ENCODE results near the gene DAPL1. TPM values are rescaled to one million over a fixed set of nuclear protein-coding genes. Genes with fewer than 3 reads are reported as not detected.

The DAPL1 gene
- total RNA-seq, 4 donors from 2014 or later, result 2.6 TPM; not detected in 3

DNA sequence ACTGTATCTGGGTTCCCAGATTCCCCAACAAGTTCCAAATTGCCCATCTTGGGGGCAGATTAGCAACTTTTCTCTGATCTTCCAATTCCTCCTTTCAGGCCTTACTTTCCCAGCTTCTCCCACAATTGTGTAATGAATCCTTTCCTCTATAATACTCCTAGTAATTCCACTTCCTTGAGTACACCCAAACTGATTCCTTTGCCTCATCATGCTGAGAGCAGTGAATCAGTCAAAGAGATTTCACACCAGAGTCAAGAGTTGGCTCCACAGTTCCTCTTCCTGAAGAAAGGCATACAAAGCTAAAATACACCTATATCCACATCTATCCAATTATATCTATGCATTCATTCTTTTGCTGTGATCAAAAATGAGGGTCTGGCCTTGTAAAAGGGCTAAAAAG, 28.6 kb upstream of the DAPL1 start:
- no peaks in the 10 kb centered on the region for H3K4me1 ChIP-seq
- H3K4me3 ChIP-seq, result no peak overlapping the region
- no peaks in the 10 kb centered on the region for H3K9me3 ChIP-seq
- no peak for DNase-seq (ENCODE audit: low spot score in 2 of 2)
- H3K27me3 ChIP-seq, result no peaks in the 10 kb centered on the region
- TF ChIP-seq POLR2A (IDR thresholded peaks at IDR 0.05), result no peak
- TF ChIP-seq, protein P1, sequence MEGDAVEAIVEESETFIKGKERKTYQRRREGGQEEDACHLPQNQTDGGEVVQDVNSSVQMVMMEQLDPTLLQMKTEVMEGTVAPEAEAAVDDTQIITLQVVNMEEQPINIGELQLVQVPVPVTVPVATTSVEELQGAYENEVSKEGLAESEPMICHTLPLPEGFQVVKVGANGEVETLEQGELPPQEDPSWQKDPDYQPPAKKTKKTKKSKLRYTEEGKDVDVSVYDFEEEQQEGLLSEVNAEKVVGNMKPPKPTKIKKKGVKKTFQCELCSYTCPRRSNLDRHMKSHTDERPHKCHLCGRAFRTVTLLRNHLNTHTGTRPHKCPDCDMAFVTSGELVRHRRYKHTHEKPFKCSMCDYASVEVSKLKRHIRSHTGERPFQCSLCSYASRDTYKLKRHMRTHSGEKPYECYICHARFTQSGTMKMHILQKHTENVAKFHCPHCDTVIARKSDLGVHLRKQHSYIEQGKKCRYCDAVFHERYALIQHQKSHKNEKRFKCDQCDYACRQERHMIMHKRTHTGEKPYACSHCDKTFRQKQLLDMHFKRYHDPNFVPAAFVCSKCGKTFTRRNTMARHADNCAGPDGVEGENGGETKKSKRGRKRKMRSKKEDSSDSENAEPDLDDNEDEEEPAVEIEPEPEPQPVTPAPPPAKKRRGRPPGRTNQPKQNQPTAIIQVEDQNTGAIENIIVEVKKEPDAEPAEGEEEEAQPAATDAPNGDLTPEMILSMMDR (IDR thresholded peaks at IDR 0.05), result no peak
- TF ChIP-seq EP300 (IDR thresholded peaks at IDR 0.05), result no peak
- H3K27ac ChIP-seq, result no peak overlapping the region
- H3K36me3 ChIP-seq, result no peaks in the 10 kb centered on the region

DNA sequence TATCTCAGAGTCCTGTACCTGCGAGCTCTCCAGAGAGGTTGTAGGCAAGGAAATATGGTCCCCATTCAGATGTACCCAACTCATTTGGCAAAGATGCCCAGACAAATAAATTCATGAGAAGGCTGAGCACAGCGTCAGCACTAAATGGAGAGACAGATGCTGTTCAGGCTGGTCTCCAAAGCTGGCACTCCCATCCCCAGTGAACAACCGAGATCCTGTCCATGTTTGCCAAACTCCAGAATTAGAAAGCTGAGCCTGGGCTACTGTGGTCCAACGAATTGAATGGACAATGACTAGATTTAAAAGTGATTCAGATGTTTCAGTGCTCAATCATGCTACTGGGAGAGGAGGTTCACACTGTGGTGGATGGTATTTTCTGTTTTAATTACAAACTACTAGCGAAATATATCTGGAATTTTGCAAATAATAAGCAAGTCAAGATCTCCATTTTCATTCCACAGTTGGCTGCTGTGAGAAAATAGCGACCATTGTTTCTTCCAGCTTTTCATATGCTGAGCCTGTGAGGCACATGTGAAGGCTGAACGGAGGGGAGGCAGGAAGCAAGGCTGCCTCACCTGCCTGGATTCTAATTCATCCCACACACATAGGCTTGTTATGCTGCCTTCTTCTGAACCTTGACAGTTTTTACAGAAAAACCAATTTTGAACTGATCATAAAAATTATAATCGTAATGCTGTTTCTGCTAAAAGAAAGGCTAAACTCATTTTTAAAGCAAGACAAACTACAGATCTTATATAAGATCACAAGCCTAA, 22.6 kb upstream of the DAPL1 start:
- TF ChIP-seq EP300 (IDR thresholded peaks at IDR 0.05), result no peak
- TF ChIP-seq POLR2A (IDR thresholded peaks at IDR 0.05), result no peak
- TF ChIP-seq, protein P1 (IDR thresholded peaks at IDR 0.05), result no peak
- no peaks in the 10 kb centered on the region for H3K27me3 ChIP-seq
- H3K36me3 ChIP-seq, result no peaks in the 10 kb centered on the region
- no peak overlapping the region for H3K4me3 ChIP-seq
- peak overlapping the region in 1 of 4 donors; percentile 21 for H3K27ac ChIP-seq
- 70 to 71% methylated on average over 8 of the region's 8 CpGs for WGBS, 2 donors
- no peak for DNase-seq (ENCODE audit: low spot score in 2 of 2)
- no peaks in the 10 kb centered on the region for H3K9me3 ChIP-seq
- peaks cover 0 to 10% (median 4%) of the 10 kb centered on the region in 4 donors for H3K4me1 ChIP-seq

DNA sequence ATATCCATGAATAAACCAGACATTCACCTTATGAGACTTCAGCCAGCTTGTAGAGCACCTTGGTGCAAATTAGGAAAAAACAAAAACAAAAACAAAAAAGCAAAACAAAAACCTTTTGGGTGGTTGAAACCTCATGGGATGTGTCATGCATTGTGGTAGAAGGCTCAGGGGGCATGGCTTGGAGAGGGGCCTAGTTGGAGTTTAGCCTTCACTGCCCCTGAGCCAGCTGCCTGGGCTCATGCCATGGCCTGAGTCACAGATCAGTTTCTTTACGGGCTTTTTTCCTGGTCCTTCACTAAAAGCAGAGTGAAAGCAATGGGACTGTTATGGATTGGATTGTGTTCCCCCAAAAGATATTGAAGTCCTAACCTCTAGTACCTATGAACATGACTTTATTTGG, 22.0 kb upstream of the DAPL1 start:
- H3K27me3 ChIP-seq, result no peaks in the 10 kb centered on the region
- H3K9me3 ChIP-seq, result no peaks in the 10 kb centered on the region
- H3K4me3 ChIP-seq, result no peak overlapping the region
- H3K36me3 ChIP-seq, result no peaks in the 10 kb centered on the region
- peaks cover 0 to 16% (median 4%) of the 10 kb centered on the region in 4 donors for H3K4me1 ChIP-seq
- no peak for DNase-seq (ENCODE audit: low spot score in 2 of 2)
- H3K27ac ChIP-seq, result peak overlapping the region in 1 of 4 donors; percentile 21
- WGBS, 2 donors, result 28 to 31% methylated on average over 1 of the region's 1 CpG
- TF ChIP-seq POLR2A (IDR thresholded peaks at IDR 0.05), result no peak
- TF ChIP-seq, protein P1 (IDR thresholded peaks at IDR 0.05), result no peak
- TF ChIP-seq EP300 (IDR thresholded peaks at IDR 0.05), result no peak

DNA sequence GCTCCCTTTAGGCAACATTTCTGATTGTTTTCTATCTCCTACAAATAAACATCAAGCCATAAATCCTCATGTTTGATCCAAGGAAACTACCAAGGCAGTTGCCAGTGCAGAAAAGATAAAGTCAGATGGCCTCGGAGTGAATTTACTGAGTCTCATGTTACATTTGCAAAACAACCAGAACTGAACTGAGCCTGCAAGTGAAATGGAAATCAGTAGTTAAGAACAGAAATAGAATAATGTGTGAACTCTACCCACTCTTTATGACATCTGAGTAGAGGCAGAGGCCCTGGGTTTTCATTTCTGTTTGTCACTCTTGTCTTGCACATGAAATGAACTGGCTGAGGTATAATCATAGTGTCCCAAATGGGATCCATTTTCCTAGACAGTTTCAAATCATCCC, 20.4 kb upstream of the DAPL1 start:
- TF ChIP-seq EP300 (IDR thresholded peaks at IDR 0.05) (no peak), POLR2A (IDR thresholded peaks at IDR 0.05) (no peak)
- TF ChIP-seq, protein P1 (IDR thresholded peaks at IDR 0.05), result no peak
- no peaks in the 10 kb centered on the region for H3K36me3 ChIP-seq
- H3K4me1 ChIP-seq, result peaks cover 0 to 24% (median 8%) of the 10 kb centered on the region in 4 donors
- WGBS, 2 donors, result 36 to 50% methylated on average over 1 of the region's 1 CpG
- H3K4me3 ChIP-seq, result no peak overlapping the region
- no peak for DNase-seq (ENCODE audit: low spot score in 2 of 2)
- H3K9me3 ChIP-seq, result no peaks in the 10 kb centered on the region
- peak overlapping the region in 1 of 4 donors; percentile 58 for H3K27ac ChIP-seq
- no peaks in the 10 kb centered on the region for H3K27me3 ChIP-seq

DNA sequence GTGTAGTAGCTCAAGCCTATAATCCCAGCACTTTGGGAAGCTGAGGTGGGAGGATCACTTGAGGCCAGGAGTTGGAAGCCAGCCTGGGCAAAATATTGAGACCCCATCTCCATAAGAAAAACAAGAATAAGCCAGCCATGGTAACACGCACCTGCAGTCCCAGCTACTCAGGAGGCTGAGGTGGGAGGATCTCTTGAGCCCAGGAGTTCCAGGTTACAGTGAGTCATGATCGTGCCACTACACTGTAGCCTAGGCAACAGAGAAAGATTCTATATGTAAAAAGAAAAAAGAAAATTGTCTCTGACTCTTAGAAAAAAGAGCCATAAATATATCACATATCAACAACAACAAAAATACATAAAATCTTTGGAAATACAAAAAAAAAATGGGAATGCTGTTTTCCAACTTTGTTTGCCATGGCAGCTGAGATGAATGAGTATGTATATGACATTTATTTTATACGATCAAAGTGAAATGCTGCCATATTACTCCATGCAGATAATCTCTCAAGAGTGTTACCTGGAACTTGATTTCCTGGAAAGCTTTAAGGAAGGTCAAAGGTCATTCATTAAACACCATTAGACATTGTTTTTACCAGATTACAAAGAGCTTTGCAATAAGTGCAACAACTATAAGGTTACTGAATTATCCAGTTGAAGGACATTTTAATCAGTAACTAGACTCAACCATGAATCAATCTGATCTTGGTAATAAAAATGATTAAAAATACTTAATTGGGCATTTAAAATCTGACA, 19.7 kb upstream of the DAPL1 start:
- DNase-seq (ENCODE audit: low spot score in 2 of 2), result no peak
- Histone ChIP-seq H3K4me1 (peaks cover 0 to 24% (median 9%) of the 10 kb centered on the region in 4 donors), H3K27ac (peak overlapping the region in 1 of 4 donors; percentile 58), H3K27me3 (no peaks in the 10 kb centered on the region), H3K4me3 (no peak overlapping the region), H3K36me3 (no peaks in the 10 kb centered on the region), H3K9me3 (no peaks in the 10 kb centered on the region)
- 94 to 97% methylated on average over 3 of the region's 3 CpGs for WGBS, 2 donors
- TF ChIP-seq, protein P1 (IDR thresholded peaks at IDR 0.05), result no peak
- TF ChIP-seq EP300 (IDR thresholded peaks at IDR 0.05) (no peak), POLR2A (IDR thresholded peaks at IDR 0.05) (no peak)
